ENCODE results near the gene ZNF212. TPM values are rescaled to one million over a fixed set of nuclear protein-coding genes. Genes with fewer than 3 reads are reported as not detected.
A peak's percentile ranks its signal among the peaks of the same experiment; 100 is the strongest.

Gene ZNF212
- total RNA-seq = 10 to 100 TPM in 2 of 4 donors, 1 to 10 TPM in 2; 8.0 to 11.1 (median 10.2) TPM

DNA sequence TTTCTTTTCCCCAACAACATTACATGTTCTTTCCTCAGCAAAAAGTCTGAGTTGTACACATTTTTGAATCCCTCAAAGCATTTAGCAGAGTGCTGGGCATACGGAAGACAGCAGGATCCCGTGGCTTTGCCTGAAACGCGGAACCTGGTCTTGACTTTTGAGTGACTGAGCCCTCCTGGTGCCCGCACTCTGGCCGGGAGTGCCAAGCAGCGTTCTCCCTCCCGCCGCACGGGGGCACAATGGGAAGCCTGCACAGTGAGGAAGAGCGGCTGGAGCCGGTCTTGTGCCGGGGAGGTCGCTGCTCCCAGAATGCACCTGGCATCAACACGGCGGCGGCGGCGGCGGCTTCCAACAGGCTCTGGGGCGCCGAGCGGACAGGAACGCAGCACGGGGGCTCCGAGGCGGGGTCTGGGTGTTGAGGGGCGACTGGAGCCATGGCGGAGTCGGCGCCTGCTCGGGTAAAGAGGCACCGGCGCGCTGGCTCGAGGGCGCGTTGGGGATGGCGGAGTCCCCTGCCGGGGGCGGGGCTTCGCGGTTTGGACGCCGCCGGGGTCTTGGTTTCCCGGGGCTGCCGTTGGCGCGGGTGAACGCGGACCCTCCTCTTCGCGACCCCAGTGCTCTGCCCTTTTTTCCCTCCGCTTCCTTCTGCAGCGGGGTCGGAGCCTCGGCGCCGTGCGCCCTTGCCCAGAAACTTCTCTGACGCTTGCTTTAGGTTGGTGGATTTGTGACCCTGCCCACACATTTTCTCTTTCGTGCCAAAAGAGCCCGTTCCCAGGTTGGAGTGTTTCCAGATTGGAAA, at the start of gene ZNF212:
Gene ZNF212, plus strand, starts transcription at position 307 of the 799 bp plus-strand sequence. Its CDS starts 128 bp downstream, at position 435.
- Histone ChIP-seq H3K27ac (peak within 1 kb of the TSS; percentile 80 to 90 (median 84)), H3K27me3 (no peaks in the 10 kb centered on the region), H3K36me3 (no peaks in the 10 kb centered on the region), H3K4me3 (peak within 1 kb of the TSS; percentile 52 to 97 (median 88)), H3K4me1 (peaks cover 15 to 38% (median 21%) of the 10 kb centered on the region in 3 donors), H3K9me3 (no peaks in the 10 kb centered on the region)
- intact Hi-C loops (cut with DNase I) = no loop called here
- peak; percentile 53 for DNase-seq
- 0 to 1% methylated on average over 19 to 31 of the region's 64 CpGs for WGBS, 2 donors
- TF ChIP-seq, protein P1, sequence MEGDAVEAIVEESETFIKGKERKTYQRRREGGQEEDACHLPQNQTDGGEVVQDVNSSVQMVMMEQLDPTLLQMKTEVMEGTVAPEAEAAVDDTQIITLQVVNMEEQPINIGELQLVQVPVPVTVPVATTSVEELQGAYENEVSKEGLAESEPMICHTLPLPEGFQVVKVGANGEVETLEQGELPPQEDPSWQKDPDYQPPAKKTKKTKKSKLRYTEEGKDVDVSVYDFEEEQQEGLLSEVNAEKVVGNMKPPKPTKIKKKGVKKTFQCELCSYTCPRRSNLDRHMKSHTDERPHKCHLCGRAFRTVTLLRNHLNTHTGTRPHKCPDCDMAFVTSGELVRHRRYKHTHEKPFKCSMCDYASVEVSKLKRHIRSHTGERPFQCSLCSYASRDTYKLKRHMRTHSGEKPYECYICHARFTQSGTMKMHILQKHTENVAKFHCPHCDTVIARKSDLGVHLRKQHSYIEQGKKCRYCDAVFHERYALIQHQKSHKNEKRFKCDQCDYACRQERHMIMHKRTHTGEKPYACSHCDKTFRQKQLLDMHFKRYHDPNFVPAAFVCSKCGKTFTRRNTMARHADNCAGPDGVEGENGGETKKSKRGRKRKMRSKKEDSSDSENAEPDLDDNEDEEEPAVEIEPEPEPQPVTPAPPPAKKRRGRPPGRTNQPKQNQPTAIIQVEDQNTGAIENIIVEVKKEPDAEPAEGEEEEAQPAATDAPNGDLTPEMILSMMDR (IDR thresholded peaks at IDR 0.05) = peak; percentile 69 to 97 (median 88)
- peak in 2 of 4 donors; percentile 25 to 32 for TF ChIP-seq POLR2A (IDR thresholded peaks at IDR 0.05)

DNA sequence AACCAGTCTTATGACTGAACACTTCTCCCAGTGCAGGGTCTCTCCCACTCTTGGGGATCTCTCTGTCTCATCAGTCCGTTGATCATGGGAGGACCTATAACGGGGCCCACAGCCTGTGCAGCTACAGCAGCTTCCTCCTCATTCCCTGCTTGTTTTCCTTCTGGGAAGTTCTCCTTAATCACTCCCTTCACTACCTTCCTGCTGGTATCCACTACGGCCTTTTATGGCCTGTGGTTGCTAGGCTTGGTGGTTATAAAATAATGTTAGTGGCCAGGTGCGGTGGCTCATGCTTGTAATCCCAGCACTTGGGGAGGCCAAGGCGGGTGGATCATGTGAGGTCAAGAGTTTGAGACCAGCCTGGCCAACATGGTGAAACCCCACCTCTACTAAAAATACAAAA, 47.6 kb upstream of the ZNF212 start:
- peaks cover 7 to 19% (median 11%) of the 10 kb centered on the region in 3 donors for H3K4me1 ChIP-seq
- no peak for DNase-seq
- no peaks in the 10 kb centered on the region for H3K9me3 ChIP-seq
- H3K27me3 ChIP-seq = no peaks in the 10 kb centered on the region
- 60 to 66% methylated on average over 4 to 5 of the region's 5 CpGs for WGBS, 2 donors
- no peak overlapping the region for H3K4me3 ChIP-seq
- no peak overlapping the region for H3K27ac ChIP-seq
- H3K36me3 ChIP-seq = no peaks in the 10 kb centered on the region
- intact Hi-C loops (cut with DNase I) = no loop called here
- TF ChIP-seq, protein P1 (IDR thresholded peaks at IDR 0.05) = no peak
- no peak for TF ChIP-seq POLR2A (IDR thresholded peaks at IDR 0.05)

DNA sequence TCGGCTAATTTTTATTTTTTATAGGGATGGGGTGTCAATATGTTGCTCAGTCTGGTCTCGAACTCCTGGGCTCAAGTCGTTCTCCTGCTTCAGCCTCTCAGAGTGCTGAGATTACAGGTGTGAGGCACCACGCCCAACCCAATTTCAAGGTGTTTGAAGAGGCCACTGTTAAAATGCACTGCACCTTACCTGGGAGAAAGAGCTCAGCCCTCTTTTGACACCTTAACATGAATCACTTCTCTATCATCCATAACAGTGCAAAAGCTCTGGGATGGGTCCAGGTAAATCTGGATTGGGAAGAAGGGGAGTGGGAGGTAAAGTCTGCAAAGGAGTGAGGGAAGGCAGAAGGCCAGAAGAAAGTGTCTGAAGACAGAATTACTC, 44.7 kb upstream of the ZNF212 start:
- DNase-seq = no peak
- 57 to 61% methylated on average over 3 to 4 of the region's 4 CpGs for whole genome bisulfite sequencing, 2 donors
- Histone ChIP-seq H3K27ac (peak overlapping the region; percentile 93 to 98 (median 96)), H3K4me1 (peaks cover 16 to 37% (median 20%) of the 10 kb centered on the region in 3 donors), H3K36me3 (peaks cover 11 to 18% (median 12%) of the 10 kb centered on the region in 3 donors), H3K9me3 (no peaks in the 10 kb centered on the region), H3K27me3 (no peaks in the 10 kb centered on the region), H3K4me3 (peak overlapping the region; percentile 77 to 97 (median 85))
- intact Hi-C loops (cut with DNase I) = no loop called here
- no peak for TF ChIP-seq POLR2A (IDR thresholded peaks at IDR 0.05)
- TF ChIP-seq, protein P1 (IDR thresholded peaks at IDR 0.05) = no peak

DNA sequence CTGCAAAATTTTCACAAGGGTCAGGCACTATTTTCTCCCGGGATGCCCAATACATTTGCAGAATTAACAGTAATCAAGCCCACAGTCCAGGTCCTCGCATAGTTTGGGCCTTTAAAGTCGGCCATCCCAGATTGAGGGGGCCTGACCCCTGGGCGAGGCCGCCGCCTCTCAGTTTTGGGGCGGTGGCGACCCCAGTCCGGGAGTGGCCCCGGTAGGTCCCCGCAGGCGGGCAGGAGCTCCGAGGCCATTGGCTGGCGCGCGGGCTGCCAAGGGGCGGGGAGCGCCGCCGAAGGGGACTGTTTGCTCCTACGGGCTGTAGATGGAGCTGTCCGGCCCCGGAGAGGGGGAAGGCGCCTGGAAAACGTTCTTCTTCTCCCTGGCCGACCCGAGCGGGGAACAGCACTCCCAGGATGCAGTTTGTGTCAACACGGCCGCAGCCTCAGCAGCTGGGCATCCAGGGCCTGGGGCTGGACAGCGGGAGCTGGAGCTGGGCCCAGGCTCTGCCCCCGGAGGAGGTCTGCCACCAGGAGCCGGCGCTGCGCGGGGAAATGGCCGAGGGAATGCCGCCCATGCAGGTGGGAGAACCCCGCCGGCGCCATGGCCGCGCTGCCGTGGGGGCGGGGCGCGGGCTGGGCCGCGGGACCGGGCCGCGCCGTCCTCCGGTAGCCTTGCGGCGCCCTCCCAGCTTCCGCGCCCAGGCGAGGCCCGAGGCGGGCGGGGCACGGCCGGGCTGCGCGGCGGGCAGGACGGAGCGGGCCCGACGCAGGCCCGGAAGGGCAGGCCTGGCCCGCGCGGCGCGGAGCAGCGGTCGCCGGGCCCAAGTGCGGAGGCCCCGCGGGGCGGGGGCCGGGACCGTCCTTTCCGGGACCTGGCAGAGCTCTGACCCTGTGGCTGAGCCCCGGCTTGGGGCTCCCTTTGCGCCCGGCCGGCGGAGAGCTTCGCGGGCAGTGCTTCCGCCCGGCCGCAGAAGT, 44.0 kb upstream of the ZNF212 start, which contains the start of gene ZNF282:
Gene ZNF282, plus strand, starts transcription at position 367 of the 971 bp plus-strand sequence. Its CDS starts 44 bp downstream, at position 411.
- no peaks in the 10 kb centered on the region for H3K27me3 ChIP-seq
- H3K9me3 ChIP-seq = no peaks in the 10 kb centered on the region
- H3K4me3 ChIP-seq = peak within 1 kb of the TSS; percentile 77 to 97 (median 85)
- DNase-seq = peak; percentile 6
- peaks cover 16 to 37% (median 20%) of the 10 kb centered on the region in 3 donors for H3K4me1 ChIP-seq
- intact Hi-C loops (cut with DNase I) = no loop called here
- 0 to 1% methylated on average over 2 to 33 of the region's 97 CpGs for WGBS, 2 donors
- peak within 1 kb of the TSS; percentile 93 to 98 (median 96) for H3K27ac ChIP-seq
- peak in 2 of 4 donors; percentile 39 to 52 for TF ChIP-seq POLR2A (IDR thresholded peaks at IDR 0.05)
- TF ChIP-seq, protein P1 (IDR thresholded peaks at IDR 0.05) = peak; percentile 21 to 62 (median 48)
- peaks cover 16 to 24% (median 18%) of the 10 kb centered on the region in 3 donors for H3K36me3 ChIP-seq

Measured in esophagus squamous epithelium (tissue), 5 donors.